Naive thymus-derived CD4-positive, alpha-beta T cell (primary cell): ENCODE data around the gene ADAMTS9. TPM values are rescaled to one million over a fixed set of nuclear protein-coding genes. Genes with fewer than 3 reads are reported as not detected.

Experiments
- ATAC-seq: fragments of 150-1000 bp; cut with Tn5 transposase; 2 replicates; pipeline ENCODE4 v1.10.0; 2021; ENCODE audit warnings: mild to moderate bottlenecking, moderate library complexity
- CTCF ChIA-PET: fragments of 350-600 bp; sonication (Branson Sonifier 250); formaldehyde crosslinking; loops from one replicate; lab custom pipeline; 2021; ENCODE audit warnings: antibody characterized with exemption; lab: Charles Lee
- POLR2A ChIA-PET: fragments of 350-600 bp; sonication (Branson Sonifier 250); formaldehyde crosslinking; loops from one replicate; lab custom pipeline; 2021; ENCODE audit warnings: antibody characterized with exemption, inconsistent platforms; lab: Charles Lee
- DNase-seq, 9 donors: peaks; one replicate each; pipeline versions ENCODE4 v3.0.0 to v3.0.0-alpha.2; 2020 to 2022; ENCODE audit warnings: mixed read lengths in 1 of 9
- H3K27ac ChIP-seq: one replicate; pipeline ENCODE4 v1.7.0; 2013; ENCODE audit warnings: mild to moderate bottlenecking, low read depth, low read length, moderate library complexity
- H3K27me3 ChIP-seq, 2 donors: one replicate each; pipeline ENCODE4 v1.7.0; 2013; ENCODE audit warnings: low read length in 2 of 2, mild to moderate bottlenecking in 2 of 2, moderate library complexity in 2 of 2; ENCODE audit not compliant: control insufficient read depth in 2 of 2, insufficient read depth in 2 of 2
- H3K36me3 ChIP-seq, 3 experiments: 1 replicate in 2 of 3; 2 replicates in 1 of 3; pipeline ENCODE4 v1.7.0; 2013; ENCODE audit warnings: low read length in 3 of 3, mild to moderate bottlenecking in 3 of 3, moderate library complexity in 1 of 3; ENCODE audit not compliant: insufficient read depth in 3 of 3, control insufficient read depth in 2 of 3
- H3K4me1 ChIP-seq, 2 donors: one replicate each; pipeline ENCODE4 v1.7.0; 2013; ENCODE audit warnings: low read length in 2 of 2, mild to moderate bottlenecking in 2 of 2, moderate library complexity in 1 of 2; ENCODE audit not compliant: control insufficient read depth in 2 of 2, insufficient read depth in 2 of 2
- H3K4me3 ChIP-seq: 2 replicates; pipeline ENCODE4 v1.7.0; 2013; ENCODE audit warnings: mild to moderate bottlenecking, low read length
- H3K9me3 ChIP-seq, 3 experiments: 1 replicate in 2 of 3; 2 replicates in 1 of 3; pipeline ENCODE4 v1.7.0; 2013; ENCODE audit warnings: low read length in 3 of 3; ENCODE audit not compliant: control insufficient read depth in 2 of 3
- H3K27ac Mint-ChIP-seq, 9 donors: one replicate each; pipeline ENCODE4 v1.8.0; 2020 to 2022; ENCODE audit warnings: mixed read lengths in 9 of 9, mild to moderate bottlenecking in 8 of 9, moderate library complexity in 5 of 9, inconsistent platforms in 2 of 9
- H3K27me3 Mint-ChIP-seq, 5 donors: one replicate each; pipeline ENCODE4 v1.8.0; 2021 to 2022; ENCODE audit warnings: mixed read lengths in 5 of 5, mild to moderate bottlenecking in 1 of 5
- H3K36me3 Mint-ChIP-seq, 5 donors: one replicate each; pipeline ENCODE4 v1.8.0; 2020 to 2022; ENCODE audit warnings: mixed read lengths in 5 of 5, mild to moderate bottlenecking in 3 of 5, inconsistent platforms in 1 of 5
- H3K4me1 Mint-ChIP-seq, 7 donors: one replicate each; pipeline ENCODE4 v1.8.0; 2020 to 2022; ENCODE audit warnings: mixed read lengths in 7 of 7, mild to moderate bottlenecking in 3 of 7, inconsistent platforms in 1 of 7
- H3K4me3 Mint-ChIP-seq, 10 donors: one replicate each; pipeline ENCODE4 v1.8.0; 2020 to 2022; ENCODE audit warnings: mild to moderate bottlenecking in 10 of 10, mixed read lengths in 10 of 10, moderate library complexity in 6 of 10, inconsistent platforms in 2 of 10
- H3K9me3 Mint-ChIP-seq, 11 donors: one replicate each; pipeline ENCODE4 v1.8.0; 2020 to 2022; ENCODE audit warnings: mixed read lengths in 11 of 11, mild to moderate bottlenecking in 4 of 11, inconsistent platforms in 1 of 11, moderate library complexity in 1 of 11
- intact Hi-C, 2 donors: fragments of 100-400 bp; cut with micrococcal nuclease; formaldehyde crosslinking; loops; one replicate each; pipeline ENCODE4 v1.15.1; 2023
- polyA plus RNA-seq, 2 donors: library from polyadenylated mRNA; unstranded; fragments of 300-500 nt; fragmentation: Illumina TruSeq; gene quantifications; one replicate each; pipeline ENCODE4 v1.2.3, GENCODE V29; 2021
- total RNA-seq, 6 experiments: library from RNA in 5 of 6; stranded (reverse) in 5 of 6; gene quantifications; 1 replicate in 5 of 6; 2 replicates in 1 of 6; pipeline ENCODE4 v1.2.3 and lab custom pipeline; 2021 to 2026

The ADAMTS9 gene
- total and polyA plus RNA-seq, 7 experiments from 2014 or later: not detected

GRCh38 chr3:64658001-64658400 lies 29.8 kb downstream of the ADAMTS9 start:
- intact Hi-C loops: no loop called here
- CTCF ChIA-PET: no interaction called here
- Histone ChIP-seq H3K9me3 (no peaks in the 10 kb centered on the region), H3K36me3 (no peaks in the 10 kb centered on the region), H3K4me1 (no peaks in the 10 kb centered on the region), H3K27ac (no peak overlapping the region), H3K27me3 (no peaks in the 10 kb centered on the region), H3K4me3 (no peak overlapping the region)
- no peaks in the 10 kb centered on the region for H3K36me3 Mint-ChIP-seq
- H3K9me3 Mint-ChIP-seq: peaks cover 0 to 22% (median 8%) of the 10 kb centered on the region in 11 donors
- H3K27ac Mint-ChIP-seq: no peak overlapping the region
- no peaks in the 10 kb centered on the region for H3K27me3 Mint-ChIP-seq
- H3K4me3 Mint-ChIP-seq: no peak overlapping the region
- no peak for ATAC-seq
- POLR2A ChIA-PET: no interaction called here
- H3K4me1 Mint-ChIP-seq: no peaks in the 10 kb centered on the region
- no peak for DNase-seq

- H3K36me3 Mint-ChIP-seq: no peaks in the 10 kb centered on the region
- Histone ChIP-seq H3K27ac (no peak overlapping the region), H3K4me1 (no peaks in the 10 kb centered on the region), H3K4me3 (no peak overlapping the region), H3K9me3 (no peaks in the 10 kb centered on the region), H3K36me3 (no peaks in the 10 kb centered on the region), H3K27me3 (no peaks in the 10 kb centered on the region)
- no peaks in the 10 kb centered on the region for H3K27me3 Mint-ChIP-seq
- ChIA-PET CTCF (no interaction called here), POLR2A (no interaction called here)
- ATAC-seq (no peak), DNase-seq (no peak)
- no peaks in the 10 kb centered on the region for H3K4me1 Mint-ChIP-seq
- intact Hi-C loops: no loop called here
- no peak overlapping the region for H3K27ac Mint-ChIP-seq
- H3K9me3 Mint-ChIP-seq: peaks cover 0 to 9% (median 2%) of the 10 kb centered on the region in 11 donors
- H3K4me3 Mint-ChIP-seq: no peak overlapping the region
Measured at GRCh38 chr3:64656544-64656943, 31.3 kb downstream of the ADAMTS9 start.

- DNase-seq (no peak), ATAC-seq (no peak)
- Histone ChIP-seq H3K27me3 (no peaks in the 10 kb centered on the region), H3K4me1 (no peaks in the 10 kb centered on the region), H3K4me3 (no peak overlapping the region), H3K27ac (no peak overlapping the region), H3K36me3 (no peaks in the 10 kb centered on the region), H3K9me3 (no peaks in the 10 kb centered on the region)
- Mint-ChIP-seq H3K27ac (no peak overlapping the region), H3K27me3 (no peaks in the 10 kb centered on the region), H3K9me3 (peaks cover 0 to 5% (median 0%) of the 10 kb centered on the region in 11 donors), H3K4me1 (no peaks in the 10 kb centered on the region), H3K36me3 (no peaks in the 10 kb centered on the region), H3K4me3 (no peak overlapping the region)
- CTCF ChIA-PET: no interaction called here
- POLR2A ChIA-PET: no interaction called here
- intact Hi-C loops: no loop called here
Measured at GRCh38 chr3:64655160-64655559, 32.6 kb downstream of the ADAMTS9 start.

GRCh38 chr3:64654013-64654412 lies 33.8 kb downstream of the ADAMTS9 start:
- Histone ChIP-seq H3K27ac (no peak overlapping the region), H3K27me3 (no peaks in the 10 kb centered on the region), H3K4me3 (no peak overlapping the region), H3K9me3 (no peaks in the 10 kb centered on the region), H3K4me1 (no peaks in the 10 kb centered on the region), H3K36me3 (no peaks in the 10 kb centered on the region)
- DNase-seq (no peak), ATAC-seq (no peak)
- Mint-ChIP-seq H3K9me3 (peaks cover 0 to 5% (median 0%) of the 10 kb centered on the region in 11 donors), H3K27me3 (no peaks in the 10 kb centered on the region), H3K27ac (no peak overlapping the region), H3K36me3 (no peaks in the 10 kb centered on the region), H3K4me1 (no peaks in the 10 kb centered on the region), H3K4me3 (no peak overlapping the region)
- ChIA-PET POLR2A (no interaction called here), CTCF (no interaction called here)
- intact Hi-C loops: no loop called here

GRCh38 chr3:64653101-64653500 lies 34.7 kb downstream of the ADAMTS9 start:
- Mint-ChIP-seq H3K9me3 (peaks cover 0 to 3% (median 0%) of the 10 kb centered on the region in 11 donors), H3K4me1 (no peaks in the 10 kb centered on the region), H3K36me3 (no peaks in the 10 kb centered on the region), H3K27me3 (no peaks in the 10 kb centered on the region), H3K4me3 (no peak overlapping the region), H3K27ac (no peak overlapping the region)
- H3K36me3 ChIP-seq: no peaks in the 10 kb centered on the region
- DNase-seq: no peak
- H3K9me3 ChIP-seq: no peaks in the 10 kb centered on the region
- no peak overlapping the region for H3K27ac ChIP-seq
- H3K4me3 ChIP-seq: no peak overlapping the region
- intact Hi-C loops: no loop called here
- H3K4me1 ChIP-seq: no peaks in the 10 kb centered on the region
- H3K27me3 ChIP-seq: no peaks in the 10 kb centered on the region
- no peak for ATAC-seq
- POLR2A ChIA-PET: no interaction called here
- CTCF ChIA-PET: no interaction called here

GRCh38 chr3:64651741-64652241 lies 36.0 kb downstream of the ADAMTS9 start:
- Mint-ChIP-seq H3K4me1 (no peaks in the 10 kb centered on the region), H3K9me3 (peaks cover 0 to 3% (median 0%) of the 10 kb centered on the region in 11 donors), H3K36me3 (no peaks in the 10 kb centered on the region), H3K4me3 (no peak overlapping the region), H3K27me3 (no peaks in the 10 kb centered on the region), H3K27ac (no peak overlapping the region)
- CTCF ChIA-PET: no interaction called here
- ATAC-seq (no peak), DNase-seq (no peak)
- Histone ChIP-seq H3K27ac (no peak overlapping the region), H3K4me3 (no peak overlapping the region), H3K27me3 (no peaks in the 10 kb centered on the region), H3K9me3 (no peaks in the 10 kb centered on the region), H3K36me3 (no peaks in the 10 kb centered on the region), H3K4me1 (no peaks in the 10 kb centered on the region)
- intact Hi-C loops: no loop called here
- POLR2A ChIA-PET: no interaction called here

- CTCF ChIA-PET: no interaction called here
- no peaks in the 10 kb centered on the region for H3K4me1 Mint-ChIP-seq
- no peaks in the 10 kb centered on the region for H3K27me3 Mint-ChIP-seq
Measured at GRCh38 chr3:64651303-64651702, 36.5 kb downstream of the ADAMTS9 start.

More at GRCh38 chr3:64651303-64651702, 36.5 kb downstream of the ADAMTS9 start:
- no peak overlapping the region for H3K4me3 Mint-ChIP-seq
- Histone ChIP-seq H3K4me3 (no peak overlapping the region), H3K27me3 (no peaks in the 10 kb centered on the region), H3K9me3 (no peaks in the 10 kb centered on the region), H3K36me3 (no peaks in the 10 kb centered on the region), H3K4me1 (no peaks in the 10 kb centered on the region), H3K27ac (no peak overlapping the region)
- no peak overlapping the region for H3K27ac Mint-ChIP-seq
- DNase-seq: no peak
- intact Hi-C loops: no loop called here
- H3K36me3 Mint-ChIP-seq: no peaks in the 10 kb centered on the region
- H3K9me3 Mint-ChIP-seq: peaks cover 0 to 3% (median 0%) of the 10 kb centered on the region in 11 donors
- POLR2A ChIA-PET: no interaction called here
- ATAC-seq: no peak
